Measurements from ENCODE around the gene SLC22A9. TPM values are rescaled to one million over a fixed set of nuclear protein-coding genes. Genes with fewer than 3 reads are reported as not detected.
"Not testable (repeated sequence)": the region's sequence is repeated elsewhere in the genome, so short reads cannot be mapped to it uniquely, and the experiment has no call there.

SLC22A9 gene
- not detected for total RNA-seq

GRCh38 chr11:63369165-63369970 is at the start of gene SLC22A9:
SLC22A9 (plus strand) TSS chr11:63369785; CDS start chr11:63370057, 272 bp downstream.
- H3K9me3 ChIP-seq, result peaks cover 0 to 11% (median 0%) of the 10 kb centered on the region in 3 donors
- TF ChIP-seq POLR2AphosphoS5 (IDR thresholded peaks at IDR 0.05), result no peak
- no peak for TF ChIP-seq POLR2A (IDR thresholded peaks at IDR 0.05)
- TF ChIP-seq, protein P1, sequence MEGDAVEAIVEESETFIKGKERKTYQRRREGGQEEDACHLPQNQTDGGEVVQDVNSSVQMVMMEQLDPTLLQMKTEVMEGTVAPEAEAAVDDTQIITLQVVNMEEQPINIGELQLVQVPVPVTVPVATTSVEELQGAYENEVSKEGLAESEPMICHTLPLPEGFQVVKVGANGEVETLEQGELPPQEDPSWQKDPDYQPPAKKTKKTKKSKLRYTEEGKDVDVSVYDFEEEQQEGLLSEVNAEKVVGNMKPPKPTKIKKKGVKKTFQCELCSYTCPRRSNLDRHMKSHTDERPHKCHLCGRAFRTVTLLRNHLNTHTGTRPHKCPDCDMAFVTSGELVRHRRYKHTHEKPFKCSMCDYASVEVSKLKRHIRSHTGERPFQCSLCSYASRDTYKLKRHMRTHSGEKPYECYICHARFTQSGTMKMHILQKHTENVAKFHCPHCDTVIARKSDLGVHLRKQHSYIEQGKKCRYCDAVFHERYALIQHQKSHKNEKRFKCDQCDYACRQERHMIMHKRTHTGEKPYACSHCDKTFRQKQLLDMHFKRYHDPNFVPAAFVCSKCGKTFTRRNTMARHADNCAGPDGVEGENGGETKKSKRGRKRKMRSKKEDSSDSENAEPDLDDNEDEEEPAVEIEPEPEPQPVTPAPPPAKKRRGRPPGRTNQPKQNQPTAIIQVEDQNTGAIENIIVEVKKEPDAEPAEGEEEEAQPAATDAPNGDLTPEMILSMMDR (IDR thresholded peaks at IDR 0.05), result no peak
- no peak within 1 kb of the TSS for H3K4me3 ChIP-seq
- H3K4me1 ChIP-seq, result no peaks in the 10 kb centered on the region
- 26 to 32% methylated on average over 10 of the region's 10 CpGs for WGBS, 2 donors (ENCODE audit: low coverage in 1 of 2)
- no peak within 1 kb of the TSS for H3K27ac ChIP-seq
- H3K36me3 ChIP-seq, result no peaks in the 10 kb centered on the region
- no peak for ATAC-seq
- no peaks in the 10 kb centered on the region for H3K27me3 ChIP-seq

GRCh38 chr11:63321723-63322122 is 47.9 kb upstream of the SLC22A9 start:
- Histone ChIP-seq H3K27me3 (no peaks in the 10 kb centered on the region), H3K27ac (no peak overlapping the region), H3K4me3 (no peak overlapping the region), H3K36me3 (no peaks in the 10 kb centered on the region), H3K9me3 (peaks cover 0 to 49% (median 0%) of the 10 kb centered on the region in 3 donors), H3K4me1 (no peaks in the 10 kb centered on the region)
- TF ChIP-seq POLR2AphosphoS5 (IDR thresholded peaks at IDR 0.05) (no peak), EP300 (IDR thresholded peaks at IDR 0.05) (no peak), POLR2A (IDR thresholded peaks at IDR 0.05) (no peak)
- TF ChIP-seq, protein P1 (IDR thresholded peaks at IDR 0.05), result no peak
- ATAC-seq, result no peak

DNA sequence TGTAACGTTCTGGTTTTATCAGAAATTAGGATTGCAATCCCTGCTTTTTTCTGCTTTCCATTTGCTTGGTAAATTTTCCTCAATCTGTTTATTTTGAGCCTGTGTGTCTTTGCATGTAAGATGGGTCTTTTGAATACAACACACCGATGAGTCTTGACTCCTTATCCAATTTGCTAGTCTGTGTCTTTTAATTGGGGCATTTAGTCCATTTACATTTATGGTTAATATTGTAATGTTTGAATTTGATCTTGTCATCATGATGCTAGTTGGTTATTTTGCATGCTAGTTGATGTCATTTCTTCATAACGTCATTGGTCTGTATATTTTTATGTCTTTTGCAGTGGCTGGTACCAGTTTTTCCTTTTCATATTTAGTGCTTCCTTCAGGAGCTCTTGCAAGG is 34.5 kb upstream of the SLC22A9 start:
- not testable (repeated sequence) for H3K4me3 ChIP-seq, H3K4me1 ChIP-seq, H3K27ac ChIP-seq, H3K27me3 ChIP-seq, ATAC-seq, H3K36me3 ChIP-seq
- peaks cover 0 to 32% (median 0%) of the 10 kb centered on the region in 3 donors for H3K9me3 ChIP-seq
- WGBS, 2 donors (ENCODE audit: low coverage in 1 of 2), result 69 to 72% methylated on average over 2 to 3 of the region's 3 CpGs

GRCh38 chr11:63337070-63337469 is 32.5 kb upstream of the SLC22A9 start:
- Histone ChIP-seq H3K4me3 (no peak overlapping the region), H3K4me1 (no peaks in the 10 kb centered on the region), H3K27me3 (no peaks in the 10 kb centered on the region), H3K27ac (no peak overlapping the region), H3K36me3 (no peaks in the 10 kb centered on the region), H3K9me3 (peaks cover 0 to 38% (median 0%) of the 10 kb centered on the region in 3 donors)
- ATAC-seq, result no peak
- TF ChIP-seq, protein P1 (IDR thresholded peaks at IDR 0.05), result no peak
- TF ChIP-seq EP300 (IDR thresholded peaks at IDR 0.05), result no peak
- TF ChIP-seq POLR2A (IDR thresholded peaks at IDR 0.05), result no peak
- TF ChIP-seq POLR2AphosphoS5 (IDR thresholded peaks at IDR 0.05), result no peak
- 83 to 94% methylated on average over 3 of the region's 3 CpGs for WGBS, 2 donors (ENCODE audit: low coverage in 1 of 2)

DNA sequence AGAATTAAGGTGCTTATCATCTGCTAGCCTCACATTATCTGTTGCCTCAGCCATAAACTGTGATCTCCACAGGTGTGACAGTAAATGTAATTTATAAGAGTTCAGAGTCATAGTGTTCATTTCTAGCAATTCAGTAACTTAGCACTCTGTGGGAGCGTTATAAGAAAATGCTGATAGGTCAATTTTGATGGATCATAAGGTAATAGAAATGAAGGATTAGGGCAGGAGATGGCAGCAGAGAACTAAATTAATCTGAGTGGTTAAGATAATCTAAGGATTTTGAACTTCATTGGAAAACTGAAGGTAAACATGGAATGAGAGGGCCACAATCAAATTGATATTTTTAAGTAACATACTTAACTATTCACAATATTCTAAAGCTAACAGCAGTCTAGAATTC is 26.5 kb upstream of the SLC22A9 start:
- ATAC-seq, result no peak
- H3K27me3 ChIP-seq, result no peaks in the 10 kb centered on the region
- no peak overlapping the region for H3K27ac ChIP-seq
- WGBS, 2 donors (ENCODE audit: low coverage in 1 of 2), result 100% methylated on average over 1 of the region's 1 CpG
- no peak overlapping the region for H3K4me3 ChIP-seq
- H3K36me3 ChIP-seq, result no peaks in the 10 kb centered on the region
- no peaks in the 10 kb centered on the region for H3K4me1 ChIP-seq
- TF ChIP-seq POLR2A (IDR thresholded peaks at IDR 0.05), result no peak
- no peak for TF ChIP-seq EP300 (IDR thresholded peaks at IDR 0.05)
- TF ChIP-seq POLR2AphosphoS5 (IDR thresholded peaks at IDR 0.05), result no peak
- TF ChIP-seq, protein P1 (IDR thresholded peaks at IDR 0.05), result no peak
- H3K9me3 ChIP-seq, result peaks cover 0 to 6% (median 0%) of the 10 kb centered on the region in 3 donors

All from gastroesophageal sphincter (tissue), 4 donors.